NCI-H345 (cell line): ENCODE results near the gene SLC6A4.

ENCODE experiments used
- DNase-seq: peaks from one replicate; lab custom pipeline; 2025; lab: John Stamatoyannopoulos, UW

The SLC6A4 gene

GRCh38 chr17:30235386-30236296 lies at the start of gene SLC6A4:
Gene SLC6A4 (minus strand): TSS chr17:30235697. CDS start chr17:30221958, 13,739 bp downstream.
- no peak for DNase-seq

GRCh38 chr17:30279156-30279555 lies 43.7 kb upstream of the SLC6A4 start:
- no peak for DNase-seq

- peak; percentile 3 for DNase-seq
These were observed 42.5 kb upstream of the SLC6A4 start for GRCh38 chr17:30278032-30278431.

- DNase-seq, result no peak
These were observed 40.4 kb upstream of the SLC6A4 start for GRCh38 chr17:30275911-30276310.

- DNase-seq, result no peak
These were observed 39.4 kb upstream of the SLC6A4 start for GRCh38 chr17:30274887-30275286.

DNA sequence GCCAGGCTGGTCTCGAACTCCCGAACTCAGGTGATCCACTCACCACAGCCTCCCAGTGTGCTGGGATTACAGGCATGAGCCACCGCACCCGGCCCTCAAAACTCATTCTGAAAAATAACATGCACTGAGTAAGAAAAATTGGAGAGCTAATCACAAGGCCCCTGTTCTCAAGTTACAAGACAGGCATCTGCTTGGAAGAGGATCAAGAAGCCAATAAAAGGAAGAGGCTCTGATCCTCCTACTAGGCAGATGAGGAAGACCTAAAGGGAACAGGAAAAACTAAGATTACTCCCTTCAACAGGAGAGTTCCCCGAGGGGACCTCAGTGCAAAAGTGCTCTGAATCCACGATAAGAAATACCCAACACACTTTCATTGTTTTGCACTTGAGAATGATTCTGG lies 37.9 kb upstream of the SLC6A4 start:
- DNase-seq, result no peak

DNA sequence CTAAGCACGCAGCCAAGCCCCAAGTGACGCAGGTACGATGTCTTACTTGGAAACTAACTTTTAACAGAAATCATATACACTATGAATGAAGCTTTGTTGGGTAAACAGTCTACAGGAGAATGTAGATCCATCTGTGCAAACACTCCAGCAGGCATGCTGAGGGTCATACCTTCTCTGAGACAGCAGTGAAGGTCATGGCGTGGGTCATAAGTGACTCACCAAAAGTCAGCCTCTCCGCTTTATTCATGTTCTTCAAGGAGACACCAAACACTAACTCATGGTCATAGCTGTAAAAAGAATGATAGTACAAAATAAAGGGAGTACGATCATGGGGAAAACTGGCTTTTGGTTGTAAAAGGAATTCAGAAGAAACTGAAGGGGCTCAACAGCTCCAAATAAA lies 35.6 kb upstream of the SLC6A4 start:
- no peak for DNase-seq

DNA sequence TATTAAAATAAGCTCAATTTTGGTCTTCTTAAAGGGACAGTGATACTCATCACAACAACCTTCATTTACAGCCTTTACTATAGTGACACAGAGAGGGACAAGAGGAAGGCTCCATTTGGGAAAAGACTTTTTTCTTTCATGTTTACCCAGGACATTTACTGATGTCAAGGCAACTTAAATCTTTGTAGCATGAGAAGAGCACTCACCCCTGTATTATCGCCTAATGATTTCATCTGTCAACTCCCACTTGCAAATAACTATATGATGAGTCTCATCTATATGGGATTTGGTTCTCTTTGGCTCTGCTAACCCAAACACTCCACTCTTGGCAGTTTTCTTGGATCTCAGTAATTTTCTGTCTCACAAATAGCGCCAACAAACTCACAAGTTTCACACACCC lies 32.1 kb upstream of the SLC6A4 start:
- no peak for DNase-seq

DNA sequence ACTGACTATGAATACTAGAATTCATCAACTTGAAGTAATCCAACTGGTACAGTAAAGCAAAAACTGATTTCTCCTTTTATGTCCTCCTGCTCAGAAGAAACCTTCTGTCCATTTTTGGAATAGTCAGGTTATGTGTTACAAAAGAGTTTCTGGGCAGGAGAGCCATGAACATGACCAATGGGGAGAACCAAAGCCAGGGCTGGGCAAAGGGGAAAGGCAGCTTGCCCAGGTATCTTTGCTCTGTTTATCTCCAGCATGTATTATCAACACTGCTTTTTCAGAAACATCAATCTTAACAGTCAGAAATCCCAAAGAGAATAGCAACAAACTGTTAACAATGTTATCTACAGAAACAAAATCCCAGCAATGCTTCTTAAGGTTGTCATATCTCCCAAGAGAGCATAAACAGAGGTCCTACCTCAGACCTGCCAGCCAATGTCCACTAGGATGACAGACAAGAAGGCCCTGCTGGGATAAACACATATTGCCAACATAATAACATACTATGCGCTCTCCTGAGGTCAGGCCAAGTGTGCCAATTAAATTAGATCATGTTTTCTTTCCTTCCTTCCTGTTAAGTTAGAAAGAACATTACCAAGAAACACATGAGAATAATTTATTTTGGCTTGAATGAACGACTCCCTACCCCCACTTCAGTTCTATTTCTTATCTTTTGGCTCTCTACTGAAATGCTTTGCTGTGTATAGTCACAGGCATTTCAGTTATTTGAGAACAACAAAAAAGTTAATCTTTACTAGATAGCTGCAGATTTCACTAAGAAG lies 28.2 kb upstream of the SLC6A4 start:
- DNase-seq, result no peak

- no peak for DNase-seq
These were observed 21.4 kb upstream of the SLC6A4 start for GRCh38 chr17:30256756-30257506.

DNA sequence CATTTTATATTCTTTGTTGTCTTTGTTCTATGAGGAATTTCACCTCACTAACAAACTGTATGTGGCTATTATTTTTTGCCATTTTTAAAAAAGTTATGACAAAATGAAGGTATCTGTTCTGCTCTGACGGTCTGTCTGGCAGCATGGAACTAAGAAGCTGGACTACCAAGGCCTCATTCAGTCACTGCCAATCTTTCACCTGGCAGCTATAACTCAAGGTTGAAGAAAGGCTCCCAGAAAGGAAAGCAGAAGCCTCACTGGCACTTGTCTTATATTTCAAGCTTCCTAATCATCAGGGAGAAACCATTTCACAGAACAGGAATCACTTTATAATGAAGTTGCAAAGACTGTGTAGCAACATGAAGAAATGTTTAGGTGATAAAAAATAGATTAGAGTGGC lies 18.7 kb upstream of the SLC6A4 start:
- DNase-seq, result no peak

- no peak for DNase-seq
These were observed 17.8 kb upstream of the SLC6A4 start for GRCh38 chr17:30253312-30253711.

- DNase-seq, result no peak
These were observed 16.4 kb upstream of the SLC6A4 start for GRCh38 chr17:30251931-30252330.

DNA sequence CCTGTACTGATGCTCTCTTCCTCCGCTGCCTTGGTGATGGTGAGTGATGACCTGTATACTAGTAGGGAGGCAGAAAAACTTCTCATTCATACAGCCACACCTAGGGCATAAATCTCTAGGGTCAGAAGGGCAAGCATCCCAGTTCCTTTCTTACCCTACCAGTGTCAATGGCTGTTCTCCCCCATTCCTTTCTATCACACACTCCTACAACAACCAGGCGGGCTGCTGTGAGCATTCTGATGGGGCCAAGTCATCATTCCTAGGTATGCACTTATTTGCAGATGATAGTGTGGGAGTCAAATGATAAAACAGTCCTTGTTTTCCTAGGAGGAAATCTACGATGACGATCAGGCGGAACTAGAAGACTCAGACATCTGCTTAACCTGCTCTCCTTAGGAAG lies 14.0 kb upstream of the SLC6A4 start:
- DNase-seq, result no peak

DNA sequence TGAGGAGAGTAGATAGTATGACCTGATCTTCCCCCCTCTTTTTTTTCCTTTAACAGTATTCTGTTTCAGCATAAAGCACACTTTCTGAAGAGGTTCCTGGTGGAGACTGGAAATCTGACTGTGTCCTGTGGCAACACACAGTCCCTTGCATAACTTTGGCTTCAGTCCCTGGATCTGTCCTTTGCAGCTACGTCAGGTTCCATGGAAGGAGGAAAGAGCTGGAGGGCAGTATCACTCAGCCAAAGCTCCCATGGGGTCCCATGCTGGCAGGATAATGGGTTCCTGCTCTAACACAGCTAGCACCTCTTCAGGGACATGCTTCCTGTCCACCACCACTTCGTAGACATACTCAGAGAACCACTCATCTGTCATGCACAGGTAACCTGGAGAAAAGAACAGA lies 13.3 kb upstream of the SLC6A4 start:
- no peak for DNase-seq

DNA sequence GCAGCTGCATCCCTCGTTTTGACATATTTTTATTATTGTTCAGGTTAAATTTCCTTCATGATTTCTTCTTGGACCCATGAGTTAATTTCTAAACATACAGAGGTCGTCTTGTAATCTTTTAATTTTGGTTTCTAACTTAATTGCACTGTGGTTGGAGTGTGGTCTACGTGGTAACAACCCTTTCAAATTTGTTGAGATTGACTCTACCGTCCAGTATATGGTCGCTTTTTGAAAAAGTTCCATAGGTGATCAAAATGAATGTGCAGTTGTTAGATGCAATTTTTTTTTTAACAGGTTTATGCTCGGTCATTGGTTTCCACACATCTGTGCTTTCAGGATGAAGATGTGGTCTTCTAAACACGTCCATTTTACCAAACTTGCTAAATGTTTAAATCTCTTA lies 11.0 kb upstream of the SLC6A4 start:
- DNase-seq, result no peak

- no peak for DNase-seq
These were observed 9.4 kb upstream of the SLC6A4 start for GRCh38 chr17:30244853-30245385.

DNA sequence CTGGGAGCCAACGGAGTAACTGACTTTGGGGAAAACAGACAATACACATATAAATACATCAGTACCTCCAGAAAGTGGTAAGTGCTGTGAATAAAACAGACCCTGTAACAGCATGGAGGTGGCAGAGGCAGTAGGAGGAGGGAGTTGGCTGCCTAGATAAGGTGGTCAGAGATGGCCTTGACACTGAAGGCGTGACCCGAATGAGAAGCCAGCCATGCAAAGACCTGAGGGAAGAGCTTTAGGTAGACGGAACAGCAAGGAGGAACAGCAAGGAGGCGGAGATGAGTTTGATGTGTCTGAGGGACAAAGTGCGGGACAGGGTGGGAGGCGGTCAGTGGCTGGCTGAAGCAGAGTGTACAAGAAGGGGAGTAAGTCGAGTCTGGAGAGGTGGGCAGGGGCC lies 8.1 kb upstream of the SLC6A4 start:
- no peak for DNase-seq

DNA sequence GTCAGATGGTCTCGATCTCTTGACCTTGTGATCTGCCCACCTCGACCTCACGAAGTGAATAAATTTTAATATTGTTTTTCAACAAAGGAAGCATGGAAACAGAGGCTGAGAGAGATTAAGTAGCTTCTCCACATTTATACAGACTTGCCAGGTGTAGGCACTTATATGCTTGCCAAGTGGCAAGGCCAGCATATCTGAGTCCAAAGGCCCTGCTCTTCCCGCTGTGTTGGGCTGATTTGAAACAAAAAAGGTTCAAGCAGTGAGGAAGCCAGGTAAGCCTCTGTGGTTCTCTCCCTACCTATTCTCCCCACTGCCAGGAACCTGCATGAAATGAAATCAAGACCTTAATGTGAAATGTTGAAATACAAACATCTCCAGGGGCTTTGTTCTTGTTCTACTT lies 7.5 kb upstream of the SLC6A4 start:
- DNase-seq, result no peak

DNA sequence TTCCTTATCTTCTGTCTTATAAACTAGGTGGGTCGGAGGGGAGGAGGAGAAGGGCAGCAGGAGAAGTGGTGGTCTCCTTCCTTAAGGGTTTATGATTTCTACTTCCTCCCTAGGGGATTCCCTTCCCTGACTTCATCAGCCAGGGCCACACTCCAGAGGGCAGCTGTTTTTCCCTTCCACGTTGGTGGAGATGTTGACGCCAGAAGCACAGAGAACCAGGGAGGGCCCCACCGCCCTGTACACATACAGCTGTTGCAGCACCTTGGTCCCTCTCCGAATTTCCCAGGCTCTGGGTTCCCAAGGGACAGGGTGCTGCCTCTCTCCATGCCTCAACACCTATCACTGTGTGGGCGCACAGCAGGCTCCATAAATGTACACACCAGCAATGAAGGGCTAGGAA lies 5.6 kb upstream of the SLC6A4 start:
- DNase-seq, result no peak

- no peak for DNase-seq
These were observed 4.7 kb upstream of the SLC6A4 start for GRCh38 chr17:30240177-30240576.

GRCh38 chr17:30239089-30239462 lies 3.6 kb upstream of the SLC6A4 start:
- no peak for DNase-seq
